Measurements from ENCODE around the gene SNX4. TPM values are rescaled to one million over a fixed set of nuclear protein-coding genes. Genes with fewer than 3 reads are reported as not detected.

The SNX4 gene
- total and polyA plus RNA-seq, 8 donors = 9.5 to 22.8 (median 18.0) TPM

GRCh38 chr3:125402639-125403038 is 117.4 kb downstream of the SNX4 start:
- intact Hi-C loops (cut with DNase I) = no loop called here
- no peak for FAIRE-seq
- DNase-seq = no peak
- Histone ChIP-seq H3K36me3 (no peaks in the 10 kb centered on the region), H3K4me1 (no peaks in the 10 kb centered on the region), H3K27ac (no peak overlapping the region), H3K27me3 (no peaks in the 10 kb centered on the region), H3K9me3 (no peaks in the 10 kb centered on the region), H3K4me3 (no peak overlapping the region)
- 86 to 89% methylated on average over 2 of the region's 2 CpGs for WGBS, 2 donors
- no peak for TF ChIP-seq CTCF (IDR thresholded peaks at IDR 0.05)
- no peak for ATAC-seq

GRCh38 chr3:125401402-125401801 is 118.6 kb downstream of the SNX4 start:
- 88 to 93% methylated on average over 1 of the region's 1 CpG for WGBS, 2 donors
- no peak for ATAC-seq
- no peaks in the 10 kb centered on the region for H3K4me1 ChIP-seq
- intact Hi-C loops (cut with DNase I) = no loop called here
- TF ChIP-seq CTCF (IDR thresholded peaks at IDR 0.05) = no peak
- no peak overlapping the region for H3K27ac ChIP-seq
- no peak for FAIRE-seq
- no peaks in the 10 kb centered on the region for H3K36me3 ChIP-seq
- H3K4me3 ChIP-seq = no peak overlapping the region
- DNase-seq = no peak
- no peaks in the 10 kb centered on the region for H3K27me3 ChIP-seq
- H3K9me3 ChIP-seq = no peaks in the 10 kb centered on the region

GRCh38 chr3:125398952-125399351 is 121.0 kb downstream of the SNX4 start:
- H3K27me3 ChIP-seq = no peaks in the 10 kb centered on the region
- 21 to 25% methylated on average over 1 of the region's 1 CpG for WGBS, 2 donors
- H3K4me3 ChIP-seq = no peak overlapping the region
- no peak for TF ChIP-seq CTCF (IDR thresholded peaks at IDR 0.05)
- no peaks in the 10 kb centered on the region for H3K4me1 ChIP-seq
- no peaks in the 10 kb centered on the region for H3K9me3 ChIP-seq
- H3K36me3 ChIP-seq = no peaks in the 10 kb centered on the region
- no peak overlapping the region for H3K27ac ChIP-seq
- no peak for ATAC-seq
- intact Hi-C loops (cut with DNase I) = no loop called here
- DNase-seq = no peak
- no peak for FAIRE-seq

Other genes with a start within 250 kb of the SNX4 start
- 10 to 100 TPM; 16.4 to 31.2 (median 18.6) TPM for gene ZNF148, start 144.9 kb downstream of the SNX4 start, total RNA-seq
- gene ZNF148, start 144.9 kb downstream of the SNX4 start, polyA plus RNA-seq = 1 to 10 TPM; 2.1 to 4.6 TPM
- 1 to 10 TPM; 2.4 to 7.7 (median 3.1) TPM for gene OSBPL11, start 75.3 kb upstream of the SNX4 start, total RNA-seq
- gene OSBPL11, start 75.3 kb upstream of the SNX4 start, polyA plus RNA-seq = 1 to 10 TPM; 2.8 to 4.0 TPM

Data from pancreas (tissue), 10 donors.